Endodermal cell (in vitro differentiated cells): ENCODE results near the gene PLET1. TPM values are rescaled to one million over a fixed set of nuclear protein-coding genes. Genes with fewer than 3 reads are reported as not detected.
A peak's percentile ranks its signal among the peaks of the same experiment; 100 is the strongest.

ENCODE experiments used
- DNase-seq: peaks from one replicate; pipeline ENCODE4 v3.0.0-alpha.2; 2017
- H3K27ac ChIP-seq: 2 replicates; pipeline ENCODE4 v1.5.1; 2013; ENCODE audit warnings: mild to moderate bottlenecking, low read depth, low read length, moderate library complexity
- H3K27me3 ChIP-seq: 2 replicates; pipeline ENCODE4 v1.6.1; 2013; ENCODE audit warnings: mild to moderate bottlenecking, low read length, moderate library complexity; ENCODE audit not compliant: insufficient read depth, control insufficient read depth, poor library complexity, severe bottlenecking
- H3K36me3 ChIP-seq: 2 replicates; pipeline ENCODE4 v1.7.0; 2013; ENCODE audit warnings: mild to moderate bottlenecking, low read length, moderate library complexity; ENCODE audit not compliant: control insufficient read depth, insufficient read depth
- H3K4me1 ChIP-seq: one replicate; pipeline ENCODE4 v1.7.0; 2013; ENCODE audit warnings: low read length; ENCODE audit not compliant: control insufficient read depth, insufficient read depth
- H3K4me3 ChIP-seq: 2 replicates; pipeline ENCODE4 v1.5.1; 2013; ENCODE audit warnings: mild to moderate bottlenecking, low read length, moderate library complexity
- H3K9ac ChIP-seq: 2 replicates; pipeline ENCODE4 v1.6.1; 2013; ENCODE audit warnings: mild to moderate bottlenecking, low read length, moderate library complexity; ENCODE audit not compliant: poor library complexity, severe bottlenecking; ENCODE audit errors: extremely low read depth
- H3K9me3 ChIP-seq: 2 replicates; pipeline ENCODE4 v1.6.1; 2013; ENCODE audit warnings: mild to moderate bottlenecking, low read length, moderate library complexity; ENCODE audit not compliant: control insufficient read depth
- H3K27ac Mint-ChIP-seq: 2 replicates; pipeline ENCODE4 v1.8.0; 2020; ENCODE audit warnings: mixed read lengths
- H3K27me3 Mint-ChIP-seq: 2 replicates; pipeline ENCODE4 v1.8.0; 2021; ENCODE audit warnings: mild to moderate bottlenecking, mixed read lengths; ENCODE audit not compliant: insufficient read depth
- H3K36me3 Mint-ChIP-seq: 2 replicates; pipeline ENCODE4 v1.8.0; 2020; ENCODE audit warnings: low read depth, mixed read lengths
- H3K4me1 Mint-ChIP-seq: 2 replicates; pipeline ENCODE4 v1.8.0; 2020; ENCODE audit warnings: mixed read lengths
- H3K4me3 Mint-ChIP-seq: 2 replicates; pipeline ENCODE4 v1.8.0; 2020; ENCODE audit warnings: mild to moderate bottlenecking, moderate library complexity, mixed read lengths
- H3K9me3 Mint-ChIP-seq: 2 replicates; pipeline ENCODE4 v1.8.0; 2020; ENCODE audit warnings: mild to moderate bottlenecking, mixed read lengths
- WGBS, 2 experiments: methylation state at CpG; one replicate each; pipeline versions ENCODE4 v1.1.5 to v1.1.7; 2013; ENCODE audit warnings: missing lambda C conversion rate in 2 of 2, mixed read lengths in 1 of 2; ENCODE audit not compliant: insufficient coverage in 1 of 2, insufficient read length in 1 of 2; 5-methylcytosine and 5-hydroxymethylcytosine counted together
- total RNA-seq, 2 donors: library from RNA; stranded (reverse); fragmentation: NEBNext Ultra II Directional in 1 of 2; extraction: Animal tissue kit (Norgen Biotek cat#: 25700) in 1 of 2; gene quantifications; 2 replicates in 1 of 2; 3 replicates in 1 of 2; pipeline ENCODE4 v1.2.1, GENCODE V29; 2021
- TF ChIP-seq, protein P1 (sequence below): fragments of 200-600 bp; sonication (generic); conservative IDR thresholded peaks from 2 replicates; pipeline ENCODE4 v1.5.0; 2021; ENCODE audit warnings: antibody characterized with exemption, mild to moderate bottlenecking

PLET1 gene
- total RNA-seq, 2 donors from 2014 or later: not detected

DNA sequence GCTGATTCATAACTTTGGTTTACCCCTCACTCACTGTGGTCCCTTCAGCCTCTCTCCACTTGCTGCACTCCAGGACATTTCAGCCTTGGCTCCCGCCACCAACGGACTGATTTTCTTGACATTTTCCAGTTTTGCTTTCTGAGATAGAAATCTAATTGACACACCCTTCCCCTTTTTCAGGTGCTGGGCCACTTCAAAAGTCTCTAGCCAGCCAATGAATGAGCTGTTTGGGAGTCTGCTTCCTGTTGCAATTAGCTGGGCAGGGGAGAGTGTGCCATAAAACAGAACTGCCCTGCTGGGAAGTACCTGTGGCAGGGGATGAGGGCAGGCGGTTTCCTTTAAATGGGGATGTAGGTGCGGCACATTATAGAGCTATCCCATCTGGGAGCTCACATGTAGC lies 21.1 kb upstream of the PLET1 start:
- no peak overlapping the region for H3K27ac Mint-ChIP-seq
- 81 to 90% methylated on average over 3 to 4 of the region's 4 CpGs for WGBS, 2 experiments
- peaks cover 9% of the 10 kb centered on the region for H3K27me3 ChIP-seq
- H3K4me3 ChIP-seq: no peak overlapping the region
- H3K9ac ChIP-seq: no peak overlapping the region
- H3K9me3 Mint-ChIP-seq: no peaks in the 10 kb centered on the region
- H3K36me3 Mint-ChIP-seq: no peaks in the 10 kb centered on the region
- no peak for DNase-seq
- no peaks in the 10 kb centered on the region for H3K36me3 ChIP-seq
- no peak overlapping the region for H3K4me3 Mint-ChIP-seq
- TF ChIP-seq, protein P1, sequence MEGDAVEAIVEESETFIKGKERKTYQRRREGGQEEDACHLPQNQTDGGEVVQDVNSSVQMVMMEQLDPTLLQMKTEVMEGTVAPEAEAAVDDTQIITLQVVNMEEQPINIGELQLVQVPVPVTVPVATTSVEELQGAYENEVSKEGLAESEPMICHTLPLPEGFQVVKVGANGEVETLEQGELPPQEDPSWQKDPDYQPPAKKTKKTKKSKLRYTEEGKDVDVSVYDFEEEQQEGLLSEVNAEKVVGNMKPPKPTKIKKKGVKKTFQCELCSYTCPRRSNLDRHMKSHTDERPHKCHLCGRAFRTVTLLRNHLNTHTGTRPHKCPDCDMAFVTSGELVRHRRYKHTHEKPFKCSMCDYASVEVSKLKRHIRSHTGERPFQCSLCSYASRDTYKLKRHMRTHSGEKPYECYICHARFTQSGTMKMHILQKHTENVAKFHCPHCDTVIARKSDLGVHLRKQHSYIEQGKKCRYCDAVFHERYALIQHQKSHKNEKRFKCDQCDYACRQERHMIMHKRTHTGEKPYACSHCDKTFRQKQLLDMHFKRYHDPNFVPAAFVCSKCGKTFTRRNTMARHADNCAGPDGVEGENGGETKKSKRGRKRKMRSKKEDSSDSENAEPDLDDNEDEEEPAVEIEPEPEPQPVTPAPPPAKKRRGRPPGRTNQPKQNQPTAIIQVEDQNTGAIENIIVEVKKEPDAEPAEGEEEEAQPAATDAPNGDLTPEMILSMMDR: no peak
- H3K4me1 ChIP-seq: no peaks in the 10 kb centered on the region
- H3K27me3 Mint-ChIP-seq: peaks cover 12% of the 10 kb centered on the region
- H3K4me1 Mint-ChIP-seq: peaks cover 3% of the 10 kb centered on the region
- no peak overlapping the region for H3K27ac ChIP-seq
- no peaks in the 10 kb centered on the region for H3K9me3 ChIP-seq

DNA sequence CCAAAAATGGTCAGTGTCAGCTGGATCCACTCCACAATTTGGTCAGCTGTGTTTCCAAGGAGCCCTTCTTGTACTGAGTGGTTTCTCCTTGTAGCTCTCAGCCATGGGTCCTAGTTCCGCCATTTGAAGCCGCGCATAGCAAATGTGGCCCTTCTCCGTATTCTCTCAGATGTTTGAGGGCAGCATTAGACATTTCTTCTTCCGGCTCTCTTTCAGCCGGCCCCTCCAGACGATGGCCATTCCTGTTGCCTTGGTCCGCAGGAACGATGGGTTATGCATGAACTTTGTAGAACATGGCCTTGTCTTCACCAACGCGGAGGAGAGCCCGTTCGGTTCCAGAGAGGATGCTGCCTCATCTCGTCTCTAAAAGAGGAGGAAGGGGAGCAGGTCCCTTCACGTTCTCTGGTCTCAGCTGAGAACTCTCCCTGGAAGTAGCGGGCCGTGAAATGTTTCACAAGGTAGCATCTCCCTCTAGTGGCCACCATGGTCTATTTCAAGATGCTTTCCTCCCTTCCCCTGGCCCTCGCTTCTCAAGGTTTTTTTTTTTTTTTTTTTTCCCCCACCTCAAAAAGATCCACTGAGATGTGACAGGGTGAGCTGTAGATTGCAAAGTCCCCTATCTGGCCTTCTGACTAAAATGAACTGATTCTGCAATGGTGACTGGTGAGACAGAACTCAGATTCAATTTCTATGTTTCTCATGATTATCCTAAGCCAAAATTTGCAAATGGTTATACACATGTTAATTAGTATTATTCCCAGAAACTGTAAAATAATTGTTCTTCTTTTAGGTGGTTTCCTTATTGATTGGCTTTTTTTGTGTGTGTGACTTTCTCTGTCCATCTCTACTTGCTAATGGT lies 19.8 kb upstream of the PLET1 start:
- Mint-ChIP-seq H3K4me1 (peaks cover 7% of the 10 kb centered on the region), H3K4me3 (peak overlapping the region; percentile 50), H3K27me3 (peaks cover 7% of the 10 kb centered on the region), H3K36me3 (no peaks in the 10 kb centered on the region), H3K27ac (no peak overlapping the region), H3K9me3 (no peaks in the 10 kb centered on the region)
- Histone ChIP-seq H3K27me3 (peaks cover 9% of the 10 kb centered on the region), H3K9me3 (no peaks in the 10 kb centered on the region), H3K27ac (no peak overlapping the region), H3K36me3 (no peaks in the 10 kb centered on the region), H3K9ac (no peak overlapping the region), H3K4me3 (no peak overlapping the region), H3K4me1 (no peaks in the 10 kb centered on the region)
- peak; percentile 85 for DNase-seq
- 36 to 48% methylated on average over 14 to 17 of the region's 18 CpGs for WGBS, 2 experiments
- TF ChIP-seq, protein P1: peak; percentile 72

DNA sequence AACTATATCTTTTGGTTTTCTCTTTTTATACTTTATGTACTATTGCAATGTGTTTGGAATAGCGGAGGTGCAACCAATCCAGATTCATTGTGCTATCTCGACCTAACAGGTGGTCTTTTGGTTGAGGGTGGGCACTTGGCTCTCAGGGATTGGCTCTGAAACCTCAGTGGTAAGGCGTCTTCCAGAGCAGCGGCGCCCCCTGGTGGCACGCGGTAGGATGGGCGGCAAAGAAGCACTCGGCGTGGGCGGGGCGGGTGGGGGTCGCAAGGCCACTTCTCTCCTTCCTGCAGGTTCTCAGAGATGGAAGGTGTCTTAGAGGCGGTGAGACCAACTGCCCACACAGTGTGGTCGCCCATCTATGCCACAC lies 19.2 kb upstream of the PLET1 start:
- no peaks in the 10 kb centered on the region for H3K36me3 ChIP-seq
- no peaks in the 10 kb centered on the region for H3K9me3 Mint-ChIP-seq

More for the DNA sequence above, 19.2 kb upstream of the PLET1 start:
- H3K4me1 ChIP-seq: no peaks in the 10 kb centered on the region
- Mint-ChIP-seq H3K4me3 (peak overlapping the region; percentile 50), H3K4me1 (peaks cover 7% of the 10 kb centered on the region), H3K36me3 (no peaks in the 10 kb centered on the region), H3K27me3 (peaks cover 7% of the 10 kb centered on the region), H3K27ac (no peak overlapping the region)
- no peak overlapping the region for H3K4me3 ChIP-seq
- H3K27ac ChIP-seq: no peak overlapping the region
- no peaks in the 10 kb centered on the region for H3K9me3 ChIP-seq
- peaks cover 9% of the 10 kb centered on the region for H3K27me3 ChIP-seq
- TF ChIP-seq, protein P1: peak; percentile 89
- DNase-seq: peak; percentile 92
- 48 to 64% methylated on average over 8 to 15 of the region's 15 CpGs for WGBS, 2 experiments
- no peak overlapping the region for H3K9ac ChIP-seq
